Spinal cord (tissue), 10 donors: Measurements from ENCODE around the gene SLU7. TPM values are rescaled to one million over a fixed set of nuclear protein-coding genes. Genes with fewer than 3 reads are reported as not detected.
A peak's percentile ranks its signal among the peaks of the same experiment; 100 is the strongest.

Source experiments
- DNase-seq, 6 donors: peaks; one replicate each; pipeline versions ENCODE4 v3.0.0 to v3.0.0-alpha.2; 2013 to 2015; ENCODE audit warnings: low spot score in 6 of 6, low read depth in 4 of 6
- H3K27ac ChIP-seq: one replicate; pipeline ENCODE4 v1.5.1; 2013; ENCODE audit warnings: low read depth, low read length, control low read depth
- H3K27me3 ChIP-seq: one replicate; pipeline ENCODE4 v1.6.1; 2013; ENCODE audit warnings: low read length; ENCODE audit not compliant: control insufficient read depth, insufficient read depth
- H3K36me3 ChIP-seq: one replicate; pipeline ENCODE4 v1.6.1; 2013; ENCODE audit warnings: low read length; ENCODE audit not compliant: control insufficient read depth, insufficient read depth
- H3K4me1 ChIP-seq: one replicate; pipeline ENCODE4 v1.6.1; 2013; ENCODE audit warnings: low read length; ENCODE audit not compliant: control insufficient read depth, insufficient read depth
- H3K4me3 ChIP-seq: one replicate; pipeline ENCODE4 v1.5.1; 2013; ENCODE audit warnings: low read depth, low read length, control low read depth
- H3K9me3 ChIP-seq: one replicate; pipeline ENCODE4 v1.6.1; 2013; ENCODE audit warnings: low read length; ENCODE audit not compliant: control insufficient read depth, insufficient read depth
- WGBS: methylation state at CpG from one replicate; pipeline ENCODE4 v1.1.5; 2013; ENCODE audit warnings: missing lambda C conversion rate; ENCODE audit not compliant: insufficient coverage; 5-methylcytosine and 5-hydroxymethylcytosine counted together
- long read RNA-seq, 4 donors: transcript quantifications; one replicate each; lab custom pipeline, GENCODE V29; 2026
- polyA plus RNA-seq, 2 donors: library from polyadenylated mRNA; unstranded; fragments of 120-200 nt; gene quantifications; one replicate each; pipeline ENCODE4 v1.2.1, GENCODE V29; 2013; ENCODE audit not compliant: insufficient read length in 2 of 2
- total RNA-seq, 2 donors: library from RNA; depleted of rRNA in 1 of 2; stranded (reverse); fragments of 120-200 nt in 1 of 2; fragments of >200 nt in 1 of 2; gene quantifications; one replicate each; pipeline versions ENCODE4 v1.2.3 to v1.2.4, GENCODE V29; 2013 to 2014
- donor health status: healthy.

Gene SLU7
- total RNA-seq (10 to 100 TPM; 37.0 to 44.7 TPM), polyA plus RNA-seq (10 to 100 TPM; 39.7 to 45.8 TPM)
- long read RNA-seq, donor 1, partial matches to known transcripts: 6 of 10 reads
- long read RNA-seq, donor 1, other reads (novel, unspliced or antisense): 0 of 10 reads
- long read RNA-seq, donor 2: 0 reads
- long read RNA-seq, donor 3, partial matches to known transcripts: 66 of 85 reads
- long read RNA-seq, donor 3, other reads (novel, unspliced or antisense): 16 of 85 reads
- long read RNA-seq, donor 4, partial matches to known transcripts: 515 of 673 reads
- long read RNA-seq, donor 4, other reads (novel, unspliced or antisense): 154 of 673 reads

GRCh38 chr5:160418561-160419457, at the start of gene SLU7:
Gene SLU7 (minus strand): TSS chr5:160419081. CDS start chr5:160415294, 3,787 bp downstream.
- H3K27ac ChIP-seq: peak within 1 kb of the TSS; percentile 93
- DNase-seq: peak in 5 of 6 donors; percentile 88 to 98 (median 89)
- H3K4me3 ChIP-seq: peak within 1 kb of the TSS; percentile 72
- H3K4me1 ChIP-seq: peaks cover 13% of the 10 kb centered on the region
- no peaks in the 10 kb centered on the region for H3K27me3 ChIP-seq
- 0% methylated on average over 40 of the region's 48 CpGs for WGBS
- H3K36me3 ChIP-seq: peaks cover 4% of the 10 kb centered on the region
- no peaks in the 10 kb centered on the region for H3K9me3 ChIP-seq

DNA sequence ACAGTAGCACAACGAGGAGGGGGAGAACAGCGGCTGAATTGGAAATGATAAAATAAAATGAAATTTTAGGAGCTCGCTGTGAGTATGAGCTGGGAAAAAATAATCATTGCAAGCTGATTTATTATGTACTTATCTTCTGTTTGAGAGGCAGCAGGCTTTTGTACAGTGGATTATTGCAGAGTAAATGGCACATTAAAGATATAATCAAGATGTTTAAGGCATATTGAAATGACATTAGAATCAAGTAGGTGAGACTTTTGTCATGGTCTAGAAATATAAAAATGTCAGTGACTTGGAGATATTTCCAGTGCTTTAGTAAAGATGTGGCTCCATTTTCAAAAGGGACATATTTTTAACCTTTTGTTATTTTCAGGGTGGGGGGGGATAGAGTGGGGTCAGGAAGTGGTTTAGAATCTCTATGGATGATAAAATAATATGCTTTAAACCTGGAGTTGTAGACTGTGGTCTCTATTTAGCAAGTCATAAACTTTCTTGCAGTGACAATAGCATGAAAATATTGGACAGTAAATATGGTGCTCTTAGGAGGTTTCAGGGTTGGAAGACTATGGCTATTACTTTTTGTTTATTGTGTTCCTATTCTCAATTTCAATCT, 49.6 kb upstream of the SLU7 start:
- no peaks in the 10 kb centered on the region for H3K9me3 ChIP-seq
- H3K27me3 ChIP-seq: peaks cover 2% of the 10 kb centered on the region
- no peaks in the 10 kb centered on the region for H3K36me3 ChIP-seq
- no peak overlapping the region for H3K4me3 ChIP-seq
- peaks cover 12% of the 10 kb centered on the region for H3K4me1 ChIP-seq
- peak in 1 of 6 donors; percentile 68 for DNase-seq
- no peak overlapping the region for H3K27ac ChIP-seq
- WGBS: 78% methylated on average over 3 of the region's 3 CpGs

DNA sequence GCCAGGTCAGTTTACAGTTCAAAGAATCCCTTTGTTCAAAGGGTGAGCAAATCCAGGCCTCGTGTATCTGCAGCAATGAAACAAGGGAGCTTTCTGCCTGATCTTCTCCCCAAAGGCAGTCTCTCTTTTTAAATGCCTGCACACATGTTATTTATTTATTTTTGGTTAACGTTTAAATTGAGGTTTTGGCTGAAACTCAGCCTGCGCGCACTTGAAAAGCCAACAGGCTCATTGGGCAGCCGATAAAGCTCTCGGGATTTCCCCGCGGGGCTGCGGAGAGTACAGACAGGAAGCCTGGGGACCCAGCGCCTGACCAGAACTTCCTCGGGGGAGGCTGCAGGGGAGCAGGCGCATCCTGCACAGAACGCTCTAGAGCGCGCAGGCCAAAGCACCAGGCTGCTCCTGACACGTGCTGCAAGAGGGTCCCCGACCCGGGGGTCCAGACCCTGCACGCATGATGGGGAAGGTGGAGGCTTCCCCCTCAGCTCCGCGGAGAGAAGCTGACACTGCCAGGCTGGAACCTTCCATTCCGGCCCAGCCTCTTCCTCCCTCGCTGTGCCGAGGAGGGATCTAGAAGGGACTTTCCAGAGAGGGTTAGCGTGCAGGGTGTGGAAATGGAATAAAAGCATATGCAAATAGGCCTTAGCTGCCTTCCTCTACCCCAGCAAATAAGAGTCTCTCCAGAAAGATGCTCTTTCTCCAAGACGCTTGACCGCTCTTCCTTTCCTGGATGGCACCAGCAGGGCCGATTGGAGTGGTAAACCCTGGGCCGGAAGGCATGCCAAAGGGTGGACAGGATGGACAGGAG, 48.9 kb upstream of the SLU7 start:
- Histone ChIP-seq H3K27ac (no peak overlapping the region), H3K27me3 (peaks cover 2% of the 10 kb centered on the region), H3K9me3 (no peaks in the 10 kb centered on the region), H3K36me3 (no peaks in the 10 kb centered on the region), H3K4me3 (no peak overlapping the region), H3K4me1 (peaks cover 12% of the 10 kb centered on the region)
- WGBS: 59% methylated on average over 25 of the region's 29 CpGs
- peak in 2 of 6 donors; percentile 32 to 46 for DNase-seq

- no peaks in the 10 kb centered on the region for H3K36me3 ChIP-seq
- no peak for DNase-seq
- H3K27me3 ChIP-seq: peaks cover 2% of the 10 kb centered on the region
- peak overlapping the region; percentile 47 for H3K27ac ChIP-seq
- WGBS: 84% methylated on average over 8 of the region's 9 CpGs
- peaks cover 12% of the 10 kb centered on the region for H3K4me1 ChIP-seq
- no peaks in the 10 kb centered on the region for H3K9me3 ChIP-seq
- no peak overlapping the region for H3K4me3 ChIP-seq
These were observed 48.1 kb upstream of the SLU7 start for GRCh38 chr5:160466889-160467554.

DNA sequence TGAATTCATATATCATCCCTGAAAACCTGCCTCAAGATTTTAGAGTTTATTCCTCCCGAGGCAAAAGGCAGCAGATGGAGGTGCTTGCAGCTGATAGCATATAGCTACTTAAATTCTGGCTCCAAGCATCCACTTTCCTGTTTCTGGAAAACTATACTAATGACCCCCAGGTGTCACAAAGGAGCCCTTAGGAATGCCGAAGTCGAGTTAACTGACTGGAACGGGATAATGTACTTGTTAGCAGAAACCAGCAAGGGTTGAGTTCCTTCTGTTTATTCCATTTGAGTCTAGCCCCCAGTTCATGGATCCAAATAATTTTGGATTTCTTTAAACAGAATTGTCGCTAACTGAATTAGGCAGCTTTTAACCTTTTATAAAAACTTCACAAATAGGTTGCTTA, 47.2 kb upstream of the SLU7 start:
- Histone ChIP-seq H3K27ac (no peak overlapping the region), H3K27me3 (peaks cover 2% of the 10 kb centered on the region), H3K36me3 (no peaks in the 10 kb centered on the region), H3K9me3 (no peaks in the 10 kb centered on the region), H3K4me3 (no peak overlapping the region), H3K4me1 (peaks cover 12% of the 10 kb centered on the region)
- 73% methylated on average over 3 of the region's 5 CpGs for WGBS
- no peak for DNase-seq

GRCh38 chr5:160464466-160464797, 45.6 kb upstream of the SLU7 start:
- Histone ChIP-seq H3K36me3 (no peaks in the 10 kb centered on the region), H3K9me3 (no peaks in the 10 kb centered on the region), H3K4me1 (peaks cover 12% of the 10 kb centered on the region), H3K27ac (no peak overlapping the region), H3K4me3 (no peak overlapping the region), H3K27me3 (peaks cover 2% of the 10 kb centered on the region)
- WGBS: no CpG with 5 or more reads among the region's 4 CpGs
- no peak for DNase-seq

- H3K27ac ChIP-seq: no peak overlapping the region
- 74% methylated on average over 4 of the region's 7 CpGs for WGBS
- no peaks in the 10 kb centered on the region for H3K36me3 ChIP-seq
- no peaks in the 10 kb centered on the region for H3K9me3 ChIP-seq
- peaks cover 2% of the 10 kb centered on the region for H3K27me3 ChIP-seq
- H3K4me1 ChIP-seq: peaks cover 8% of the 10 kb centered on the region
- no peak overlapping the region for H3K4me3 ChIP-seq
- peak in 1 of 6 donors; percentile 31 for DNase-seq
These were observed 45.0 kb upstream of the SLU7 start for GRCh38 chr5:160463740-160464465.

- Histone ChIP-seq H3K4me1 (peaks cover 8% of the 10 kb centered on the region), H3K36me3 (no peaks in the 10 kb centered on the region), H3K4me3 (no peak overlapping the region), H3K9me3 (no peaks in the 10 kb centered on the region), H3K27ac (no peak overlapping the region), H3K27me3 (peaks cover 2% of the 10 kb centered on the region)
- no peak for DNase-seq
- 100% methylated on average over 2 of the region's 4 CpGs for WGBS
These were observed 44.3 kb upstream of the SLU7 start for GRCh38 chr5:160463227-160463626.
